GM06990 (cell line): ENCODE measurements around the gene PLA2G4D.

Experiments used
- DNase-seq: peaks from one replicate; pipeline ENCODE4 v3.0.0-alpha.2; 2011; ENCODE audit not compliant: insufficient read length; ENCODE audit errors: extremely low read depth
- H3K27me3 ChIP-seq: replicated peaks from 2 replicates; pipeline ENCODE4 v1.6.0; 2011; ENCODE audit warnings: low read length; ENCODE audit not compliant: control insufficient read depth, insufficient read depth
- H3K36me3 ChIP-seq: 2 replicates; pipeline ENCODE4 v1.5.1; 2011; ENCODE audit warnings: low read length; ENCODE audit not compliant: control insufficient read depth, insufficient read depth
- H3K4me3 ChIP-seq: replicated peaks from 2 replicates; pipeline ENCODE4 v1.5.1; 2011; ENCODE audit warnings: low read depth, mild to moderate bottlenecking, control low read depth, low read length
- CTCF ChIP-seq: IDR thresholded peaks from 2 replicates; pipeline ENCODE4 v1.5.1; 2011; ENCODE audit warnings: low read length, control low read depth, mild to moderate bottlenecking, inconsistent platforms; ENCODE audit not compliant: insufficient read depth, poor library complexity, severe bottlenecking

PLA2G4D gene

GRCh38 chr15:42085236-42085605 lies 9.1 kb downstream of the PLA2G4D start:
- H3K4me3 ChIP-seq, result no peak overlapping the region
- TF ChIP-seq CTCF, result no peak
- no peak for DNase-seq
- H3K36me3 ChIP-seq, result no peaks in the 10 kb centered on the region
- H3K27me3 ChIP-seq, result no peaks in the 10 kb centered on the region; the same call in none of the 2 replicates

GRCh38 chr15:42084465-42085235 lies 9.7 kb downstream of the PLA2G4D start:
- peak; percentile 92 for TF ChIP-seq CTCF
- H3K4me3 ChIP-seq, result no peak overlapping the region
- peak; percentile 57 for DNase-seq

GRCh38 chr15:42083916-42084315 lies 10.4 kb downstream of the PLA2G4D start:
- H3K4me3 ChIP-seq, result no peak overlapping the region
- no peak for TF ChIP-seq CTCF
- H3K27me3 ChIP-seq, result no peaks in the 10 kb centered on the region; the same call in none of the 2 replicates
- no peak for DNase-seq
- H3K36me3 ChIP-seq, result no peaks in the 10 kb centered on the region

More at GRCh38 chr15:42084465-42085235, 9.7 kb downstream of the PLA2G4D start:
- no peaks in the 10 kb centered on the region; the same call in none of the 2 replicates for H3K27me3 ChIP-seq
- H3K36me3 ChIP-seq, result no peaks in the 10 kb centered on the region

- Histone ChIP-seq H3K27me3 (no peaks in the 10 kb centered on the region; the same call in none of the 2 replicates), H3K36me3 (no peaks in the 10 kb centered on the region), H3K4me3 (no peak overlapping the region)
- no peak for TF ChIP-seq CTCF
- no peak for DNase-seq
These were observed 10.8 kb downstream of the PLA2G4D start for GRCh38 chr15:42083605-42083908.

- H3K4me3 ChIP-seq, result no peak overlapping the region
- DNase-seq, result no peak
- H3K36me3 ChIP-seq, result no peaks in the 10 kb centered on the region
- no peak for TF ChIP-seq CTCF
- no peaks in the 10 kb centered on the region; the same call in none of the 2 replicates for H3K27me3 ChIP-seq
These were observed 11.3 kb downstream of the PLA2G4D start for GRCh38 chr15:42082823-42083604.
